ENCODE results near the gene COL16A1.

DNA sequence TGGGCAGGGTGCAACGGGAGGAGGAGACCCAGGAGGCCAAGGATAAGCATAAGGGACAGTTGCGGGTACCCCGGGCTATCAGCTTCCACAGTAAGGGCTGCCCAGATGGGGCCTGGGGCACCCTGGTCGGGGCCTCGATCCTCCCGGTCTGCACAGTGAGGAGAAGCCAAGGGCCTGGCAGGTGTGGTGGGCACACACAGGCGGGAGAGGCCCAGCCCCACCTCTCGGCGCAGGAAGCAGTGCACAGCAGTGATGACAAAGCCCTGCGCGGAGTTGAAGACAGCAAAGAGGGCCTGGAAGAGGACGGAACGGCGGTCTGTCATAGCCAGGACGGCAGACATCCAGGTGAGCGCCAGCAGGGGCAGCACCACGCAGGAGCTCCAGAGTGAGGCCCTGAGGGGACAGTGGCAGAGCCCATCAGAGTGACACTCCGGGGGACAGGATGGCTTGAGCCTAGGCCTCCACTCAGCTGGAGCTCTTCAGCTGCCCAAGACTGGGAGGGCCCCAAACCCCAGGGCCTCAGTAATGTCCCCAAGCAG lies 29.0 kb upstream of the COL16A1 start:
- no peak for TF ChIP-seq CTCF (IDR thresholded peaks at IDR 0.05; ENCODE audit: borderline replicate concordance, extremely low read depth, low read length, poor library complexity, severe bottlenecking)
- TF ChIP-seq EZH2 (IDR thresholded peaks at IDR 0.05; ENCODE audit: borderline replicate concordance, low read depth, low read length, severe bottlenecking), result no peak
